NOMO-1 (cell line): ENCODE results near the gene H1-8.

Experiments
- DNase-seq, 2 experiments: peaks; one replicate each; lab custom pipeline; 2025; ENCODE audit not compliant: unreplicated experiment in 2 of 2; lab: John Stamatoyannopoulos, UW

H1-8 gene

GRCh38 chr3:129591932-129592331, 49.0 kb downstream of the H1-8 start:
- no peak for DNase-seq

DNA sequence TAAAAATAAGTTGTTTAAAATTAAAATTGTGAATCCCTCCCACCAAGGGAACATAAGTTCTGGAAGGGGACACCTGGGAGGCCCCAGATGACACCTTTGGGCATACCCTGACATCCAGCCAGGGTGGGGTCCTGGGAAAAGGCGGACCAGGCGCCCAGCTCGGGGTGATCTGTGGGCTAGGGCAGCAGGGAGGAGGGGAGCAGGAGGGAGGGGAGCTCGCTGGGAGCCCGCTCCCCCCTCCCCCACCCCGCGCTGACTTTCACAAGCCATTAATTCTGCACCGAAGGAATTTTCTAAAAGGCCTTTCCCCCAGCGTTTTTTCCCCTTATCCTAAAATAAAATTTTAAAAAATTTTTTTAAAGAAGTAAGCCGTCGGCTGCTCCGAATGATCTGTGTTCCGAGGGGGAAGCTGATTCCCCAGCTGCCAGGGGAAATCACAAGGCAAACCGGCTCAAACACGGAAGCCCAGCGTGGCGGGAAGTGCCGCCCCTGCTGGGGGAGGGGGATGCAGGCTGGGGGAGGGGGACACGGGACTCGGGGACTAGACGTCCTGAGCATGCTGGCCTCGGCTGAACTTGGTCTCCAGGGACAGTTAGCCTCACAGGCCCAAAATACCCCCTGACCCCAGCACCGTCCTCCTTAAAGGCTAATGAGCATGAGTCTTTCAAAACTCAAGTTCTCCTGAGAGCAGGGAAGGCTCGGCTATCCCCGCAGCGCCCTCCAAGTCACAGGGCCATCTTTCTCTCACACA, 49.6 kb downstream of the H1-8 start:
- peak; percentile 55 to 63 for DNase-seq

GRCh38 chr3:129593230-129593594, 50.2 kb downstream of the H1-8 start:
- no peak for DNase-seq

DNA sequence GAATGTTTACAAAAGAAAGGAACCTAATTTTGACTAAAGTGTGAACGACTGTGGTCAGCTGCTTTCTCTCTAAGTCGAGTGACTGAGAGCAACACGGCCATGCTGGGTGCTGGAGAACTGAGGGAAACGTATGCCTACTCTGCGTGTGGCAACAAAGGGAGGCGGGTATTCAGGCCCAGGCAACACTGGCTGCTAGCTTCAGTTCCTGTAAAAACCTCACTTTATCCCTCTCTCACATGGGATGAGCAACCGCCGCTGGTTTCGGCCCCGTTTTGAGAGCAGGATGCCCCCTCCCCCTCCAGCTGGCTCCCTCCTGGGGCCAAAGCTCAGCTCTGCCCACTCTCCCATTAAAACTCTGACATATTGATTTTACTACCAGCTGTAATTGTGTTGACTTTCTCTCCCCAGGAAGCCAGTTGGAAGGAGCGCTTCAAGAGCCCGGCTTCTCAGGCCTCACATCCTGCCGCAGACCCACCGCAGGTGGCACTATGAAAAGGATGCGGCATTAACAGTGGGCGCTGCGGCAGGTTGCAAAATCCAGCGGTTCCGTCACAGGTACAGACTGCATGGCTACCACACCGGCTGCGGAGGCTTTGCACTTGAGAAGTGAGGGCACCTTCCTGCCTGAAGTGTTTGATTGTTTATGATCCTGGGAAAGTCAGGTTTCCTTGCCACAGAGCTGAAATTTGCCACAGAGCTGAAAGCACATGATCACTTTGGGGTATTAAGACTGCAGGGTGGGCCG, 50.8 kb downstream of the H1-8 start:
- DNase-seq: peak; percentile 55 to 64

GRCh38 chr3:129594409-129594808, 51.4 kb downstream of the H1-8 start:
- no peak for DNase-seq

DNA sequence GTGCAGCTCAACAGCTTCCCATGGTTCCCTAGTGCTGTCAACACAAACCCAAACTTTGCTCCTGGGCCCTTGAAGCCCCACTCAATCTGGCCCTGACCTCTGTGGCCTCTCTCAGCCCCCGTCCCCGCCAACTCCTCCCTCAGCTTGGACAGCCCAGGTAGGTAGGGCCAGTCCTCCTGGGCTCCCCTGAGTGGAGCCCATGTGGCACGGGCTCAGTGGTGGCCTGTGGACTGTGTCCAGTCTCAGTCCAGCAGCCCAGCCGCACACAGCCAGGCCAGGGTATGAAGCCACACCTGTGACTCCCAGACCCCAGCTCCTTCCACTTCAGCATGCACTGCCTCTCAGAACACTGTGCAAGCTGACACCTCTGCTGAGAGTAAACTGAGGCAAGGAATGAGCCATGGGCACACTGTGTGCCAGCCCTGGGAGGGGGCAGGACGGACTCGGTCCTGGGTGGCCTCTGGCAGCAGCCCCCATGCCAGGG, 52.0 kb downstream of the H1-8 start:
- DNase-seq: no peak

GRCh38 chr3:129595544-129596193, 52.7 kb downstream of the H1-8 start:
- no peak for DNase-seq

DNA sequence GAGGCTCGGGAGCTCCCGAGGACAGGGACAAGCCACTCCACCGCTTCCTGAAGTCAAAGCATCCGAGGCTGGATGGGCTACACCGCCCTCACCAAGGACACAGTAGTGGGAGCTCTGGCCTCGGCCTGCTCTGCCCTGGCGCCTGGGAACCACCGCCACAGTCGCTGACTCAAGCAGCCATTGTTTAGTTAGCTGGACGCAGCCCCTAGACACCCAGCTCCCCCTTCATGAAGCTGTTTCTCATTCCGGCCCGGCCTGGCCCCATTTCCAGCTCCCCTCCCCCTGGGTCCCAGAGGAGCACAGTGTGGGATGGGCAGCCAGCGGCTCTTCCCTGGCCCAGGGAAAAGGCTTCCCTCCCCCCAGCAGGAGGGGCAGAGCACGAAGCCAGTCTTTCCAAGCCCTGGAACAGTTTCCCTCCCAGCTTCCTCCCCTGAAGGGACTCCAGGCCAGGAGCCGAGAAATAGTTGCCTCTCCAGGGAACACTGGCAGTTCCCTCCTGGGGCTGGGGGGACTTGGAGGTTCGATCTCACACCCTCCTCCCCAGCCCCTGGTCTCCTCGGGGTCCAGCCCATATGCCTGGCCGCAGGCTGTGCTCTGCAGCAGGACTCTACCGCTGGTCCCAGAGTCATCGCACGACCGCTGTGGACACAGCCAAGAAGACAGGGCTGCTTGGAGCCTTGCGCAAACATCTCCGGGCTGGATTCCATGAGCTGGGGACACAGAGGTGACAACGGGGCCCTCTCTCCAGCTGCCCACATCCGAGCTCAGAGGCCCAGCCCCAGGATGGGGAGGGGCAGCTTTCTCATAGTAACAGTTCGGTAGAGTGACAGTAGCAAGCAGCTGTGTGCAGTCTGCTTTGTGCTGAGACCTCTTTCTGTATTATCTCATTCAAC, 53.5 kb downstream of the H1-8 start:
- peak; percentile 41 to 47 for DNase-seq

DNA sequence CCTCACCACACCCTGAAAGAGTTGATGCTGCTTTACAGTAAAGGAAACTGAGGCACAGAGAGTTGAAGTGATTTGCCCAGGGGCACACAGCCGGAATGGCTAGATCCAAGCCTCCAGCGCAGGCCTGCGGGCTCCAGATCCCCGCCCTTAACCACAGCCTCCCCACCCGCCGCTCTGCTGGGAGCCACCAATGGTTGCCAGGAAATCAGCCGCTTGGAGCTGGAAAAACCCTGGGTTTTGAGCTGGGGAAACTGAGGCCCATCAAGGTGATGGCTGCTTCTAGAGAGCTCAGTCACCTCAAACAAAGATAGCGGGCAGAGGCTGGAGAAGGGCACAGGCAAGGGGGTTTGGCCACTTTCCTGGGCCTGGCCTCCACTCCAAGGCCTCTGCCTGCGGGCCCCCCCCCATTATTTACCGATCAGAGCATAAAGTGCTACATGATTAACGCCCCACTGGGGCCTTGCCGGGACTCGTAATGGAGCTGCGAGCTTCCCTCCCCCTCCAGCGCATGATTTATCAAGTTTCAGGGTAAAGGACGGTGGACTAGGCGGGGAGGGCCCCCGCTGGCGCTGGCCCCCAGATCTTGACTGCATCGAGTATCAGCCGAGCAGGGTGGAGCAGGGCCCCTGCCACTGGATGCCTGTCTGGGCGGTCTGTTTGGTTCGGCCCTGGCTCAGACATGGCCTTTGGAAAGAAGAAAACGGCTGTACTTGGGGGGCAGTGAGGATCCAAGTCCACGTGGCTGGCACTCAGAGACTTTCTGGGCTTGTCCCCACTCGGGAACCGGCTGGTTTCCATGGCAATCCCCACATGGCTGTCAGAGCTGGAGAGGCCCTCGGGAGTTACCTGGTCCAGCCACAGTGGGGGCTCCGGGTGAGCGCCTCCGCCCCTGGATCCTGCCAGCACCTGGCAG, 54.4 kb downstream of the H1-8 start:
- DNase-seq: no peak

DNA sequence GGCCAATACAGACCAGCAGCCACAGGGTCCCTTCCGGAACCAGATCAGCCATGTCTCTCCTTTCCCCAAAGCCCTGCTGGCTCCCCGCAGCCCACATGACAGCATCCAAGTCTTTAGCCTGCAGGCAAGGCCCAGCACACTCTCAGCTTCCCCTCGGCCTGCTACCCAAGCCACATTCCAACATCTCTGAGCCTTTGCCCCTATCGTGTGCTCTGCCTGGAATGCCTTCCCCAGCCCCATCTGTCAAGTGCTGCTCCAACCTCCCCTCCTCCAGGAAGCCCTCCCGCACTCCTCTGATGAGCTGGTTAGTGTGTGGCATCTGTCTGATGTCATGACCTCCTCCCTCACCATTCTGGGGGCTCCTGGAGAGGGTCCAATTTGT, 55.0 kb downstream of the H1-8 start:
- no peak for DNase-seq

DNA sequence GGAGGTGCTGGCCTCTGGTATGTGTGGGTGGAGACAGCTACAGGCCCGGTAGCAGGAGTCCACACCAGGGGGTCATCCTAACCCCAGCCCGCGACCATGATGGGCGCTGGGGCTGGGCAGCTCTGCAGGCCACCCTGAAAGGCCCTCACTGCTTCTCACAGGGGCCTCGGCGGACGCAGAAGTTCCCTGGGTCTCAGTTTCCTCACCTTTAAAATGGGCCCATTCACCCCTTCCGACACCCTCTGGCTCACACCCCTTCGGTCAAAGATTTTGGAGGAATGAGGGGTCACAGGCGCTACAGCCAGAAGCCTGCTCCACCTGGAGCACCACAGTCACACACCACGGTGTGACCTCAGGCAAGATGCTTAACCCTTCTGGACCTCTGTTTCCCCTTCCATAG, 55.5 kb downstream of the H1-8 start:
- no peak for DNase-seq

- DNase-seq: no peak
These were observed 56.1 kb downstream of the H1-8 start for GRCh38 chr3:129599073-129599472.

GRCh38 chr3:129599607-129600006, 56.6 kb downstream of the H1-8 start:
- peak; percentile 81 to 88 for DNase-seq

DNA sequence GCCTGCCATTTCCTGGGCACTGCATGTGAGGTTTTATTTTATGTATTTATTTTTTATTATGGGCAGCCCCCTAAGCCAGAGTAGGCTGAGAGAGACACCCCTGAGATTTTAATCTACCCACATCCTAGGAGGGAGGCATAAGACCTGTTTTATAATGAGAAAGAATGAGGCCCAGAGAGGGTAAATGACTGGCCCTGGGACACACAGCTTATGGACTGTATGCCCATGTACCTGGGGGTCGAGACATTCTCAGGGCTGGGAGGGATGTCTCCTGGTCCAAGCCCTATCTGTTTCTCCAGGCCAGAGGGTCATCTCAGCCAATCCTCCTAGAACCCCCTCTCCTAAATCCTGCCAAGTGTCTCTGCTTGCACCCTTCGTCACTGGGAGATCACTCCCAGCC, 57.4 kb downstream of the H1-8 start:
- no peak for DNase-seq
